SU-DHL-6 (cell line): ENCODE measurements around the gene MTOR.

Experiments
- H2AFZ ChIP-seq: fragments of 200-600 bp; sonication (generic); 2 replicates; pipeline ENCODE4 v1.6.1; 2014; ENCODE audit warnings: low read depth, mild to moderate bottlenecking, moderate library complexity, mixed read lengths, antibody characterized with exemption, low read length; ENCODE audit not compliant: severe bottlenecking
- H3F3A ChIP-seq: fragments of 200-600 bp; shearing (Covaris generic); 2 replicates; pipeline ENCODE4 v1.6.0; 2016; ENCODE audit warnings: antibody characterized with exemption, mild to moderate bottlenecking; ENCODE audit not compliant: insufficient read depth
- H3K27ac ChIP-seq: fragments of 200-600 bp; sonication (generic); 2 replicates; pipeline ENCODE4 v1.5.1; 2016; ENCODE audit warnings: low read depth, mild to moderate bottlenecking, low read length, moderate library complexity, mixed read lengths
- H3K27me3 ChIP-seq: fragments of 200-600 bp; sonication (generic), shearing (Covaris generic); 2 replicates; pipeline ENCODE4 v1.6.0; 2014; ENCODE audit warnings: mild to moderate bottlenecking, low read length
- H3K36me3 ChIP-seq: fragments of 200-600 bp; sonication (generic); 2 replicates; pipeline ENCODE4 v1.6.1; 2014; ENCODE audit warnings: mild to moderate bottlenecking, low read length, mixed read lengths
- H3K4me2 ChIP-seq: fragments of 300-600, 200-600 bp; shearing (Covaris generic), sonication (generic); 2 replicates; pipeline ENCODE4 v1.6.0; 2014; ENCODE audit warnings: low read length, low read depth, mild to moderate bottlenecking; ENCODE audit not compliant: poor library complexity, severe bottlenecking
- H3K4me3 ChIP-seq: fragments of 200-600 bp; sonication (generic); 2 replicates; pipeline ENCODE4 v1.5.1; 2014; ENCODE audit warnings: antibody characterized with exemption, low read length, mild to moderate bottlenecking, mixed read lengths; ENCODE audit not compliant: insufficient read depth, poor library complexity, severe bottlenecking
- H3K79me2 ChIP-seq: fragments of 200-600 bp; sonication (generic); 2 replicates; pipeline ENCODE4 v1.6.1; 2014; ENCODE audit warnings: mild to moderate bottlenecking, low read length, moderate library complexity; ENCODE audit not compliant: insufficient read depth
- H3K9ac ChIP-seq: fragments of 200-600 bp; sonication (generic); 2 replicates; pipeline ENCODE4 v1.7.0; 2014; ENCODE audit warnings: mild to moderate bottlenecking, low read length
- H3K9me2 ChIP-seq: fragments of 200-600 bp; sonication (generic); replicated peaks from 2 replicates; pipeline ENCODE4 v1.6.1; 2014; ENCODE audit warnings: low read length; ENCODE audit not compliant: insufficient read depth
- H3K9me3 ChIP-seq: fragments of 200-600 bp; sonication (generic); 2 replicates; pipeline ENCODE4 v1.6.1; 2014; ENCODE audit warnings: low read length, mixed read lengths; ENCODE audit not compliant: insufficient read depth
- H4K20me1 ChIP-seq: fragments of 200-600 bp; sonication (generic); 2 replicates; pipeline ENCODE4 v1.6.1; 2014; ENCODE audit warnings: low read depth, mild to moderate bottlenecking, antibody characterized with exemption, low read length, moderate library complexity, mixed read lengths
- EZH2phosphoT487 ChIP-seq: fragments of 200-600 bp; sonication (generic), shearing (Covaris generic); conservative IDR thresholded peaks from 2 replicates; pipeline ENCODE4 v1.6.1; 2018; ENCODE audit warnings: mild to moderate bottlenecking, antibody characterized with exemption, low read length, moderate library complexity, mixed read lengths
- TF ChIP-seq, protein P1 (sequence below): fragments of 200-600 bp; sonication (generic); IDR thresholded peaks from one replicate; pipeline ENCODE4 v1.5.1; 2017; ENCODE audit warnings: antibody characterized with exemption, mild to moderate bottlenecking, low read length, moderate library complexity; ENCODE audit not compliant: insufficient read depth, poor library complexity, severe bottlenecking

Gene MTOR

GRCh38 chr1:11248169-11248568 lies 14.2 kb downstream of the MTOR start:
- Histone ChIP-seq H3K4me3 (no peak overlapping the region), H3F3A (no peaks in the 10 kb centered on the region), H3K4me2 (no peak overlapping the region), H3K27ac (no peak overlapping the region), H3K36me3 (peaks cover 15% of the 10 kb centered on the region; the same call in 1 of the 2 replicates), H3K9me2 (no peaks in the 10 kb centered on the region), H3K9me3 (no peaks in the 10 kb centered on the region), H2AFZ (no peak overlapping the region), H3K27me3 (no peaks in the 10 kb centered on the region), H4K20me1 (no peaks in the 10 kb centered on the region), H3K79me2 (no peaks in the 10 kb centered on the region), H3K9ac (no peak overlapping the region)
- TF ChIP-seq, protein P1, sequence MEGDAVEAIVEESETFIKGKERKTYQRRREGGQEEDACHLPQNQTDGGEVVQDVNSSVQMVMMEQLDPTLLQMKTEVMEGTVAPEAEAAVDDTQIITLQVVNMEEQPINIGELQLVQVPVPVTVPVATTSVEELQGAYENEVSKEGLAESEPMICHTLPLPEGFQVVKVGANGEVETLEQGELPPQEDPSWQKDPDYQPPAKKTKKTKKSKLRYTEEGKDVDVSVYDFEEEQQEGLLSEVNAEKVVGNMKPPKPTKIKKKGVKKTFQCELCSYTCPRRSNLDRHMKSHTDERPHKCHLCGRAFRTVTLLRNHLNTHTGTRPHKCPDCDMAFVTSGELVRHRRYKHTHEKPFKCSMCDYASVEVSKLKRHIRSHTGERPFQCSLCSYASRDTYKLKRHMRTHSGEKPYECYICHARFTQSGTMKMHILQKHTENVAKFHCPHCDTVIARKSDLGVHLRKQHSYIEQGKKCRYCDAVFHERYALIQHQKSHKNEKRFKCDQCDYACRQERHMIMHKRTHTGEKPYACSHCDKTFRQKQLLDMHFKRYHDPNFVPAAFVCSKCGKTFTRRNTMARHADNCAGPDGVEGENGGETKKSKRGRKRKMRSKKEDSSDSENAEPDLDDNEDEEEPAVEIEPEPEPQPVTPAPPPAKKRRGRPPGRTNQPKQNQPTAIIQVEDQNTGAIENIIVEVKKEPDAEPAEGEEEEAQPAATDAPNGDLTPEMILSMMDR = no peak
- no peak for TF ChIP-seq EZH2phosphoT487

DNA sequence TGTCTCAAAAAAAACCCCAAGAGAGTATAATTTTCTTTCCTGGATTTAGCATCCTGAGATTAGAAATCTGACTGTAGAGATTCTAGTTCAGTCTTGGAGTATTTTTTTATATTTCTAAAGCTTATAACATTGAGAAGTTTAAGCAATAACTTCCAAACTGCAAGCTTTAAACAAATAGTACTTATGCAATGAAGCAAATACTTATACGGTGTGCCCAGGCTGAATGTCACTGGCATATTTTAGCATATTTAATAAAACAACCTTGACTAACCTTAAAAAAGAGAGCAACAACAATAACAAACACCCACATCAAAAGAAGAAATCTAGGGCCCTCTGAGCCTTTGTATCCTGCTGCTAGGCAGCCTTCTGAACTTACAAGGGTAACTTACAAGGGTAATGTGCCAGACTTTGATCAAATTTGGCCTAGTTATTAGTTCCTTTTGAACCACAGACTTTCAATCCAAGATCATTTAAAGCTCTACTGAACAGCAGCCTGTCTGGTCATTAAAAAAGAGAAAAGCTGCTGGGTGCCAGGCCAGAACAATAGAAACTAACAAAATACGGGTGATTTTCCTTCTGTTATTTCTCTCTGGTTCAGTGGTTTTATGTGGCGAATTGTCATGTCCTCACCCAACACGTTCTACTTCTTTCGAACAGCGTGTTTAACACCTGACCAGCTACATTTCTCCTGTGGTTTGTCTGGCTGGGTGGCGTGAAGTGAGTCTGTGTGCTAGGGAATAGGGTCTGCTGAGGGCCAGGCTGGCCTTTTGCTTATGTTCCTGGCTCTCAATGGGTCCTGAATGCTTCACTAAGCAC lies 16.2 kb downstream of the MTOR start:
- TF ChIP-seq, protein P1 = no peak
- no peak for TF ChIP-seq EZH2phosphoT487
- H3K4me3 ChIP-seq = no peak overlapping the region
- peaks cover 5% of the 10 kb centered on the region for H3K36me3 ChIP-seq
- H3K9me3 ChIP-seq = no peaks in the 10 kb centered on the region
- no peak overlapping the region for H3K27ac ChIP-seq
- no peak overlapping the region for H3K9ac ChIP-seq
- no peaks in the 10 kb centered on the region for H3F3A ChIP-seq
- H4K20me1 ChIP-seq = no peaks in the 10 kb centered on the region
- H3K4me2 ChIP-seq = no peak overlapping the region
- no peaks in the 10 kb centered on the region for H3K9me2 ChIP-seq
- no peaks in the 10 kb centered on the region for H3K27me3 ChIP-seq
- no peak overlapping the region for H2AFZ ChIP-seq
- no peaks in the 10 kb centered on the region for H3K79me2 ChIP-seq

- no peak overlapping the region for H3K4me3 ChIP-seq
- no peak overlapping the region for H2AFZ ChIP-seq
- no peak overlapping the region for H3K4me2 ChIP-seq
- no peak overlapping the region for H3K9ac ChIP-seq
- no peaks in the 10 kb centered on the region for H4K20me1 ChIP-seq
- H3K27me3 ChIP-seq = no peaks in the 10 kb centered on the region
- H3K9me2 ChIP-seq = no peaks in the 10 kb centered on the region
- no peak for TF ChIP-seq EZH2phosphoT487
- TF ChIP-seq, protein P1 = no peak
- H3K36me3 ChIP-seq = peaks cover 11% of the 10 kb centered on the region
- no peaks in the 10 kb centered on the region for H3K79me2 ChIP-seq
- no peaks in the 10 kb centered on the region for H3K9me3 ChIP-seq
- H3K27ac ChIP-seq = no peak overlapping the region
- no peaks in the 10 kb centered on the region for H3F3A ChIP-seq
These were observed 17.1 kb downstream of the MTOR start for GRCh38 chr1:11245248-11245647.
